Adrenal gland (tissue), 12 donors: Measurements from ENCODE around the gene SLCO2A1. TPM values are rescaled to one million over a fixed set of nuclear protein-coding genes. Genes with fewer than 3 reads are reported as not detected.

Source experiments
- DNase-seq, 7 donors: peaks; one replicate each; pipeline ENCODE4 v3.0.0-alpha.2; 2019 to 2020
- H3K27ac ChIP-seq, 5 donors: fragments of 200-600 bp; sonication (generic) in 4 of 5; 1 replicate in 3 of 5; 2 replicates in 2 of 5; pipeline versions ENCODE4 v1.5.1 to v1.8.0; 2016 to 2020; ENCODE audit warnings: mild to moderate bottlenecking in 1 of 5
- H3K27me3 ChIP-seq: fragments of 200-600 bp; 2 replicates; pipeline ENCODE4 v1.8.0; 2021
- H3K36me3 ChIP-seq, 2 donors: fragments of 200-600 bp; replicated peaks in 1 of 2; 1 replicate in 1 of 2; 2 replicates in 1 of 2; pipeline versions ENCODE4 v1.5.1 to v1.8.0; 2018 to 2022
- H3K4me1 ChIP-seq, 2 donors: fragments of 200-600 bp; replicated peaks in 1 of 2; 1 replicate in 1 of 2; 2 replicates in 1 of 2; pipeline versions ENCODE4 v1.5.1 to v1.8.0; 2018 to 2021
- H3K4me3 ChIP-seq, 4 donors: fragments of 200-600 bp; sonication (generic) in 3 of 4; one replicate each; pipeline ENCODE4 v1.5.1; 2016 to 2018
- H3K9me3 ChIP-seq, 3 donors: fragments of 200-600 bp; sonication (generic) in 1 of 3; replicated peaks in 1 of 3; 1 replicate in 2 of 3; 2 replicates in 1 of 3; pipeline versions ENCODE4 v1.5.1 to v1.8.0; 2016 to 2021
- CTCF ChIP-seq, 6 experiments: fragments of 450-650 bp in 4 of 6; fragments of 200-600 bp in 2 of 6; sonication (generic) in 1 of 6; IDR thresholded peaks; 1 replicate in 5 of 6; 2 replicates in 1 of 6; pipeline versions ENCODE4 v1.5.1 to v1.8.0; 2016 to 2021; ENCODE audit warnings: antibody characterized with exemption in 6 of 6, mild to moderate bottlenecking in 2 of 6, moderate library complexity in 1 of 6
- POLR2A ChIP-seq, 2 donors: fragments of 450-650 bp; IDR thresholded peaks; one replicate each; pipeline ENCODE4 v1.6.1; 2017; ENCODE audit warnings: antibody characterized with exemption in 2 of 2, mild to moderate bottlenecking in 2 of 2, moderate library complexity in 1 of 2
- WGBS, 4 donors: extraction: QIAGEN DNeasy Blood & Tissue Kit in 2 of 4; methylation state at CpG; one replicate each; pipeline versions ENCODE4 v1.1.5 to v1.1.7; 2013 to 2017; 5-methylcytosine and 5-hydroxymethylcytosine counted together
- intact Hi-C, 2 donors: fragments of 100-400 bp; cut with DNase I; formaldehyde crosslinking; loops; one replicate each; pipeline versions ENCODE4 v1.14.1 to v1.15.0; 2022 to 2023
- polyA plus RNA-seq, 3 donors: library from polyadenylated mRNA; stranded (reverse); fragments of 200-250 nt in 2 of 3; fragments of 350-450 nt in 1 of 3; fragmentation: Illumina TruSeq in 1 of 3; extraction: RNeasy Lipid Tissue Mini Kit (QIAGEN cat#74804) in 1 of 3; gene quantifications; one replicate each; pipeline ENCODE4 v1.2.3, GENCODE V29; 2013 to 2014
- total RNA-seq, 9 donors: library from RNA; depleted of rRNA in 4 of 9; stranded (reverse); fragments of >200 nt in 4 of 9; fragments of 120-200 nt in 1 of 9; fragmentation: NEBNext Ultra II Directional in 1 of 9; extraction: Animal tissue kit (Norgen Biotek cat#: 25700) in 1 of 9; gene quantifications; one replicate each; pipeline versions ENCODE4 v1.1.0 to v1.2.4, GENCODE V29; 2013 to 2023
- donor health status: healthy with polysubstance abuse.
- donor health status: Bipolar disorder and iron deficiency.
- donor health status: DM: yes; HTN: yes; CAD: no.
- donor health status: DM: no; HTN: no; CAD: no.
- donor health status: DM: no; HTN: no; CAD: no.
- donor health status: DM: yes; HTN: yes; CAD: no.

The SLCO2A1 gene
- total and polyA plus RNA-seq, 12 donors, result 2.3 to 141 (median 29.5) TPM

DNA sequence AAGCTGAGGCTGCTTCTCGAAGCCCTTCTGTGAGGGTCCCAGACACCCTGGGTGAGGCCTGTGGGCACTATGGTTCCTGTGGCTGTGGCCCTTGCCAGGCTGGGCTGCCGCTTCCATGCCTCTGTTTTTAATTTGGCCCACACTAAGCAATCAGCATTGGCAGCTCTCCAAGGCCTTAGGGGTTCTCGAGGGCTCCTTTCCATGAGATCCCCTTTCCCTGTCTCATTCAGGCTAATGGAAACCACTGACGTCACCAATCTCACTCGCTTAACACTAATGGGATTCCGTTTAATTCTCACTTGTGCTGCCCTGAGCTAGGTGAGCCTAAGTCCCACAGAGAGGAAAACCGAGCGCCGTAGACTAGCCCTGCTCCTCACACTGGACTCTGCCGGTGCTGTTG is 73.8 kb downstream of the SLCO2A1 start:
- Histone ChIP-seq H3K4me3 (no peak overlapping the region), H3K27ac (peak overlapping the region in 1 of 5 donors; percentile 39), H3K4me1 (no peaks in the 10 kb centered on the region), H3K27me3 (no peaks in the 10 kb centered on the region), H3K9me3 (no peaks in the 10 kb centered on the region), H3K36me3 (no peaks in the 10 kb centered on the region)
- WGBS, 4 donors, result 70 to 86% (median 75%) methylated on average over 10 of the region's 10 CpGs
- intact Hi-C loops, result no loop called here
- DNase-seq, result no peak
- TF ChIP-seq CTCF (IDR thresholded peaks at IDR 0.05) (no peak), POLR2A (IDR thresholded peaks at IDR 0.05) (no peak)

- 89 to 94% (median 91%) methylated on average over 4 to 11 of the region's 11 CpGs for WGBS, 4 donors
- no peak for TF ChIP-seq CTCF (IDR thresholded peaks at IDR 0.05)
- TF ChIP-seq POLR2A (IDR thresholded peaks at IDR 0.05), result no peak
- H3K27ac ChIP-seq, result no peak overlapping the region
- H3K4me3 ChIP-seq, result no peak overlapping the region
- no peaks in the 10 kb centered on the region for H3K36me3 ChIP-seq
- DNase-seq, result no peak
- no peaks in the 10 kb centered on the region for H3K4me1 ChIP-seq
- H3K9me3 ChIP-seq, result no peaks in the 10 kb centered on the region
- intact Hi-C loops, result no loop called here
- H3K27me3 ChIP-seq, result no peaks in the 10 kb centered on the region
Observed at GRCh38 chr3:133954717-133955360, 74.9 kb downstream of the SLCO2A1 start.

DNA sequence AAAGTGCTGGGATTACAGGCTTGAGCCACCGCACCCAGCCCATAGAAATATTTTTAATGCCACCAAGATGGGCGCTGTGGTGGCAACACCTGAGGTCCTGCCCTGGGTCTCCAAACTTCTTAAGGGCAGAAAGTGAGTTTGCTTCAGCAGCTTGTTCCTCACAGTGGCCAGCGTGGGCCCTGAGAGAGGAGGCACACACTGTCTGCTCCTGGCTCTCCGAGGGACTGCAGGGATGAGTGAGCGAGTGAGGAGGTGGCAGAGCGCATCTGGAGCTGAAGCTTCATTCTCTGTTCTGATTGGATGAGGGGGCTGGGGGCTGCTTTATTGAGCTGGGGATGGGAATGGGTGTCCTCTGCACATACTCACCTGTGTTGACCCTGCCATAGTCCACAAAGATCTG is 76.4 kb downstream of the SLCO2A1 start:
- Histone ChIP-seq H3K27me3 (no peaks in the 10 kb centered on the region), H3K4me3 (no peak overlapping the region), H3K9me3 (no peaks in the 10 kb centered on the region), H3K4me1 (no peaks in the 10 kb centered on the region), H3K27ac (no peak overlapping the region), H3K36me3 (no peaks in the 10 kb centered on the region)
- TF ChIP-seq CTCF (IDR thresholded peaks at IDR 0.05) (no peak), POLR2A (IDR thresholded peaks at IDR 0.05) (no peak)
- no peak for DNase-seq
- 73 to 98% (median 89%) methylated on average over 4 to 6 of the region's 6 CpGs for WGBS, 4 donors
- intact Hi-C loops, result no loop called here

- Histone ChIP-seq H3K27me3 (no peaks in the 10 kb centered on the region), H3K4me3 (no peak overlapping the region), H3K9me3 (no peaks in the 10 kb centered on the region), H3K4me1 (no peaks in the 10 kb centered on the region), H3K27ac (peak overlapping the region in 1 of 5 donors; percentile 40), H3K36me3 (no peaks in the 10 kb centered on the region)
- WGBS, 4 donors, result 75 to 94% (median 81%) methylated on average over 2 of the region's 2 CpGs
- peak in 2 of 7 donors; percentile 20 to 26 for DNase-seq
- no peak for TF ChIP-seq CTCF (IDR thresholded peaks at IDR 0.05)
- no peak for TF ChIP-seq POLR2A (IDR thresholded peaks at IDR 0.05)
- intact Hi-C loops, result no loop called here
Observed at GRCh38 chr3:133949438-133949837, 80.3 kb downstream of the SLCO2A1 start.
